AG04449 (cell line): Measurements from ENCODE around the gene CDON.
A peak's percentile ranks its signal among the peaks of the same experiment; 100 is the strongest.
"Not testable (repeated sequence)": the region's sequence is repeated elsewhere in the genome, so short reads cannot be mapped to it uniquely, and the experiment has no call there.

Experiments
- CTCF ChIA-PET: fragments of 350-600 bp; formaldehyde crosslinking; extraction: SDS; loops from one replicate; lab custom pipeline; 2021; ENCODE audit warnings: antibody characterized with exemption; lab: Yijun Ruan, JAX
- POLR2A ChIA-PET: fragments of 400-600, 350-600 bp; formaldehyde crosslinking; extraction: SDS; loops from one replicate; lab custom pipeline; 2020; ENCODE audit warnings: antibody characterized with exemption, inconsistent platforms; lab: Yijun Ruan, JAX
- DNase-seq: peaks from one replicate; pipeline ENCODE4 v3.0.0-alpha.2; 2010; ENCODE audit warnings: low read depth, low spot score
- H3K4me3 ChIP-seq: 2 replicates; pipeline ENCODE4 v1.5.1; 2011; ENCODE audit warnings: low read depth, mild to moderate bottlenecking, control low read depth, low read length
- CTCF ChIP-seq: IDR thresholded peaks from one replicate; pipeline ENCODE4 v1.5.1; 2011; ENCODE audit warnings: mild to moderate bottlenecking, moderate library complexity, low read length, control low read depth, inconsistent platforms; ENCODE audit not compliant: insufficient read depth; ENCODE audit errors: missing control alignments

Gene CDON

GRCh38 chr11:125998267-125998666, 64.4 kb downstream of the CDON start:
- CTCF ChIA-PET = no interaction called here
- no peak overlapping the region for H3K4me3 ChIP-seq
- POLR2A ChIA-PET = interaction anchor here (0.7 kb wide), 1 partner anchor 40 kb away, joined by 3 read pairs; no protein-coding TSS in a partner anchor
- DNase-seq = no peak
- no peak for TF ChIP-seq CTCF

- no peak for TF ChIP-seq CTCF
- H3K4me3 ChIP-seq = no peak overlapping the region
- CTCF ChIA-PET = no interaction called here
- no peak for DNase-seq
- POLR2A ChIA-PET = no interaction called here
Observed at GRCh38 chr11:125995313-125995712, 67.4 kb downstream of the CDON start.

- ChIA-PET CTCF (no interaction called here), POLR2A (no interaction called here)
- DNase-seq = no peak
- no peak overlapping the region for H3K4me3 ChIP-seq
- TF ChIP-seq CTCF = no peak
Observed at GRCh38 chr11:125994509-125994908, 68.2 kb downstream of the CDON start.

GRCh38 chr11:125992893-125993292, 69.8 kb downstream of the CDON start:
- CTCF ChIA-PET = no interaction called here
- TF ChIP-seq CTCF = no peak
- POLR2A ChIA-PET = no interaction called here
- no peak overlapping the region for H3K4me3 ChIP-seq
- DNase-seq = no peak

GRCh38 chr11:125990244-125990643, 72.4 kb downstream of the CDON start:
- peak; percentile 17 for DNase-seq
- no peak overlapping the region for H3K4me3 ChIP-seq
- CTCF ChIA-PET = no interaction called here
- no peak for TF ChIP-seq CTCF
- POLR2A ChIA-PET = no interaction called here

GRCh38 chr11:125987066-125987641, 75.5 kb downstream of the CDON start:
- ChIA-PET POLR2A (no interaction called here), CTCF (interaction anchor here (0.6 kb wide), 1 partner anchor 68 kb away, joined by 3 read pairs; no protein-coding TSS in a partner anchor)
- no peak for TF ChIP-seq CTCF
- no peak for DNase-seq
- H3K4me3 ChIP-seq = no peak overlapping the region

GRCh38 chr11:125985956-125986355, 76.7 kb downstream of the CDON start:
- DNase-seq, CTCF ChIA-PET, POLR2A ChIA-PET, H3K4me3 ChIP-seq: not testable (repeated sequence)
